ENCODE data around the gene CPTP. TPM values are rescaled to one million over a fixed set of nuclear protein-coding genes. Genes with fewer than 3 reads are reported as not detected.

The CPTP gene
- 16.8 and 17.5 TPM in 2 replicates for total RNA-seq
- long read RNA-seq: 0 reads

DNA sequence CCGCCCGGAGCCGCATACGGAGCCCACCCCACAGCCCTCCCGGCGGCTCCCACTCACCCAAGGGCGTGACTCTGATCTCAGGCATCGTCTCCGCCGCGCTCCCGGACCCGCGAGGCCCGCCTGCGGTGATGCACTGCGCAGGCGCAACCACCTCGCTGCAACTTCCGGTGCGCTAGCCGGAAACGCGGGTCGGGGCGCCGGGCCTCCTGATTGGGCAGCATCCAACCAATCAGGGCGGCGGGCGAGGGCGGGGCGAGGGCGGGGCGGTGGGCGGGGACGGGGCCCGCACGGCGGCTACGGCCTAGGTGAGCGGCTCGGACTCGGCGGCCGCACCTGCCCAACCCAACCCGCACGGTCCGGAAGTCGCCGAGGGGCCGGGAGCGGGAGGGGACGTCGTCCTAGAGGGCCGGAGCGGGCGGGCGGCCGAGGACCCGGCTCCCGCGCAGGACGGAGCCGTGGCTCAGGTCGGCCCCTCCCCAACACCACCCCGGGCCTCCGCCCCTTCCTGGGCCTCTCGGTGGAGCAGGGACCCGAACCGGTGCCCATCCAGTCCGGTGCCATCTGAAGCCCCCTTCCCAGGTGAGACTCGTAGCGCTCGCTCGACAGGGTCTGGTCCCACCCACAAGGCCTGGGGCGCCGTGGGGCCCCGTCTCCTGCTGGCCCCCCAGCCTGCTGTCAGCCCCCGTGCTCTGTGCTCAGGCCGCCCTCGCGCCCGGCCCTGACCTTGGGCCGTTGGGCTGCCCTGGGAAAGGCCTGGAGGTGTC lies at the start of gene CPTP, which contains the start of gene INTS11:
Gene CPTP (plus strand): TSS at position 279 of the 764 bp plus-strand sequence. CDS start 2,109 bp downstream, outside the sequence.
Gene INTS11 (minus strand): TSS at position 137 of the 764 bp plus-strand sequence. CDS start 52 bp downstream, at position 85.
- H3K4me1 Mint-ChIP-seq (ENCODE audit: low read depth): peaks cover 7% of the 10 kb centered on the region
- no peaks in the 10 kb centered on the region for H3K9me3 Mint-ChIP-seq (ENCODE audit: low read depth)
- H3K36me3 Mint-ChIP-seq (ENCODE audit: insufficient read depth): no peaks in the 10 kb centered on the region
- peak within 1 kb of the TSS; percentile 80 for H3K27ac Mint-ChIP-seq
- peak within 1 kb of the TSS; percentile 83 for H3K4me3 Mint-ChIP-seq (ENCODE audit: low read depth)
- TF ChIP-seq, protein P1, sequence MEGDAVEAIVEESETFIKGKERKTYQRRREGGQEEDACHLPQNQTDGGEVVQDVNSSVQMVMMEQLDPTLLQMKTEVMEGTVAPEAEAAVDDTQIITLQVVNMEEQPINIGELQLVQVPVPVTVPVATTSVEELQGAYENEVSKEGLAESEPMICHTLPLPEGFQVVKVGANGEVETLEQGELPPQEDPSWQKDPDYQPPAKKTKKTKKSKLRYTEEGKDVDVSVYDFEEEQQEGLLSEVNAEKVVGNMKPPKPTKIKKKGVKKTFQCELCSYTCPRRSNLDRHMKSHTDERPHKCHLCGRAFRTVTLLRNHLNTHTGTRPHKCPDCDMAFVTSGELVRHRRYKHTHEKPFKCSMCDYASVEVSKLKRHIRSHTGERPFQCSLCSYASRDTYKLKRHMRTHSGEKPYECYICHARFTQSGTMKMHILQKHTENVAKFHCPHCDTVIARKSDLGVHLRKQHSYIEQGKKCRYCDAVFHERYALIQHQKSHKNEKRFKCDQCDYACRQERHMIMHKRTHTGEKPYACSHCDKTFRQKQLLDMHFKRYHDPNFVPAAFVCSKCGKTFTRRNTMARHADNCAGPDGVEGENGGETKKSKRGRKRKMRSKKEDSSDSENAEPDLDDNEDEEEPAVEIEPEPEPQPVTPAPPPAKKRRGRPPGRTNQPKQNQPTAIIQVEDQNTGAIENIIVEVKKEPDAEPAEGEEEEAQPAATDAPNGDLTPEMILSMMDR (IDR thresholded peaks at IDR 0.05; ENCODE audit: unreplicated experiment): no peak
- no peaks in the 10 kb centered on the region for H3K27me3 Mint-ChIP-seq
- DNase-seq (ENCODE audit: low spot score, unreplicated experiment): peak; percentile 97

DNA sequence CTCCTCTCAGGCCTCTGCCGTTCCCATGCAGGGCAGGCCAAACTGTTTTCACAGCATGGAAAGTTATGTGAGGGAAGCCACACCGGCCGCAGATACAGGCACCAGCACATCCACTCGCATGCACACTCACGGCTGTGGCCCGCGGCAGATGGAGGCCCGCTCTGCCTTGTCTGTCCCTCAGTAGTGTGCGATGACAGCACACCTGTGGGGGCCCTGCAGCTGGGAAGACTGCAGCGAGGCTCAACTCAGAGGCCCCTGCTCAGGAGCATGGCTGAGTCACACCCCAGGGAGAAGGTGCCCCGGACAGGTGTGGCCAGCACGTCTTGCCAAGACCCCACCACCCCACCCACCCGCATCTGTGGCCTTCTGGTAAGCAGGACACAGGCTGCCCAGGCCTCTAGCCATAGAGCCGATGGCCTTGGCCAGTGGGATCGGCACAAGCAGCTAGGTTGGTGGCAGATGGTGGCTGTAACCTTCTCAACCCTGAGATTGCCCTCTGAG lies 49.6 kb upstream of the CPTP start:
- Mint-ChIP-seq H3K27me3 (no peaks in the 10 kb centered on the region), H3K9me3 (ENCODE audit: low read depth) (no peaks in the 10 kb centered on the region), H3K4me1 (ENCODE audit: low read depth) (peaks cover 24% of the 10 kb centered on the region), H3K36me3 (ENCODE audit: insufficient read depth) (peaks cover 5% of the 10 kb centered on the region), H3K27ac (no peak overlapping the region), H3K4me3 (ENCODE audit: low read depth) (peak overlapping the region; percentile 71)
- TF ChIP-seq, protein P1 (IDR thresholded peaks at IDR 0.05; ENCODE audit: unreplicated experiment): no peak
- DNase-seq (ENCODE audit: low spot score, unreplicated experiment): no peak

DNA sequence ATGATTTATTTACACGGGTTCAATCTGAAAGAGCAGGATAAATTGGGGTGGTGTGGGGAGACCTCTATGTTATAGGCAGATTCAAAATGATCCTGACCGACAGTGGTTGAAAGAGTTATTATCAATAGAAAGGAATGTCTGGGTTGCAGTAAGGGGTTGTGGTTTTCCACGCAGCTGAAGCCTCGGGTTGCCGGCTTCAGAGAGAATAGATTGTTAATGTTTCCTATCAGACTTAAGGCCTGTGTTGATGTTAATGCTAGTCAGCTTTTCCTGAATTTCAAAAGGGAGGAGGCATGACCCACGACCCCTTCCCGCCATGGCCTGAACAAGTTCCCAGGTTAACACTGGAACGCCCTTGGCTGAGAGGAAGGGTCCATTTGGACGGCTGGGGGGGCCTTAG lies 48.8 kb upstream of the CPTP start:
- H3K4me1 Mint-ChIP-seq (ENCODE audit: low read depth): peaks cover 19% of the 10 kb centered on the region
- peaks cover 2% of the 10 kb centered on the region for H3K36me3 Mint-ChIP-seq (ENCODE audit: insufficient read depth)
- H3K9me3 Mint-ChIP-seq (ENCODE audit: low read depth): no peaks in the 10 kb centered on the region
- no peak for DNase-seq (ENCODE audit: low spot score, unreplicated experiment)
- H3K4me3 Mint-ChIP-seq (ENCODE audit: low read depth): peak overlapping the region; percentile 44
- TF ChIP-seq, protein P1 (IDR thresholded peaks at IDR 0.05; ENCODE audit: unreplicated experiment): no peak
- H3K27ac Mint-ChIP-seq: peak overlapping the region; percentile 54
- no peaks in the 10 kb centered on the region for H3K27me3 Mint-ChIP-seq

DNA sequence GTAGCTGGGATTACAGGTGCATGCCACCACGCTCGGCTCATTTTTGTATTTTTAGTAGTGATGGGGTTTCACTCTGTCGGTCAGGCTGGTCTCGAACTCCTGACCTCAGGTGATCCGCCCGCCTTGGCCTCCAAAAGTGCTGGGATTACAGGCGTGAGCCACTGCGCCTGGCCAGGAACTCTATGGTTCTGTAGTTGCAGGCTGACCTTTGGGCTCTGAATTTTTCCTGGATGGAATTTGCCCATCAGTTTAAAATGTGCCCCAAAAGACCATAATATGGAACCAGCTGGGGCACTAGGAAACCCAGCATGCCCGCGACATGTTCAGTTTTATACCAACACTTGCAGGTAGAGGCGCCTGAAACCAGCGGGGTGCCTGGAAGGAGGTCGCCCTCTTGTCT lies 46.0 kb upstream of the CPTP start:
- Mint-ChIP-seq H3K27ac (no peak overlapping the region), H3K9me3 (ENCODE audit: low read depth) (no peaks in the 10 kb centered on the region), H3K4me1 (ENCODE audit: low read depth) (peaks cover 4% of the 10 kb centered on the region), H3K27me3 (no peaks in the 10 kb centered on the region), H3K36me3 (ENCODE audit: insufficient read depth) (no peaks in the 10 kb centered on the region), H3K4me3 (ENCODE audit: low read depth) (no peak overlapping the region)
- no peak for DNase-seq (ENCODE audit: low spot score, unreplicated experiment)
- TF ChIP-seq, protein P1 (IDR thresholded peaks at IDR 0.05; ENCODE audit: unreplicated experiment): no peak

DNA sequence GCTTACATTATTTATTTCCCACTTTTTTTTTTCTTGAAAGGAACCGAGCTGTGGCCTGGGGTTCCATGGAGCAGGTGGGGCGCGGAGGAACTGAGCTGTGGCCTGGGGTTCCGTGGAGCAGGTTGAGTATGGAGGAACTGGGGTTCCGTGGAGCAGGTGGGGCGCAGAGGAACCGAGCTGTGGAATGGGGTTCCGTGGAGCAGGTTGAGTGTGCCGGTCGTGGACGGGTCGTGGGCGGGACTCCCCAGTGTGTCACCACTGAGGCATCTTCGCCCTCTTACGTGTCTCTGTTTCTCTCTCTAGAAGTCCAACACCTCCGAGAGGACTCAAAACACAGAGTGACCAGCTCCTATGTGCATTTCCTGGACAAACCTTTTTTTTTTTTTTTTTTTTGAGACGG lies 45.6 kb upstream of the CPTP start:
- Mint-ChIP-seq H3K4me3 (ENCODE audit: low read depth) (no peak overlapping the region), H3K27me3 (no peaks in the 10 kb centered on the region), H3K27ac (no peak overlapping the region), H3K4me1 (ENCODE audit: low read depth) (peaks cover 4% of the 10 kb centered on the region), H3K36me3 (ENCODE audit: insufficient read depth) (no peaks in the 10 kb centered on the region), H3K9me3 (ENCODE audit: low read depth) (no peaks in the 10 kb centered on the region)
- TF ChIP-seq, protein P1 (IDR thresholded peaks at IDR 0.05; ENCODE audit: unreplicated experiment): no peak
- no peak for DNase-seq (ENCODE audit: low spot score, unreplicated experiment)

Measured in progenitor cell of endocrine pancreas (in vitro differentiated cells).